Kidney (tissue), 14 donors: ENCODE data around the gene PLEKHG5. TPM values are rescaled to one million over a fixed set of nuclear protein-coding genes. Genes with fewer than 3 reads are reported as not detected.

Experiments
- DNase-seq, 5 donors: peaks; one replicate each; pipeline ENCODE4 v3.0.0-alpha.2; 2013 to 2020
- FAIRE-seq: peaks from 2 replicates; lab custom pipeline; 2012; peaks lifted over from hg19 to GRCh38; lab: Jason Lieb, UNC
- H3K27ac ChIP-seq, 2 donors: one replicate each; pipeline ENCODE4 v1.7.0; 2013; ENCODE audit warnings: low read depth in 2 of 2, low read length in 2 of 2, inconsistent platforms in 1 of 2
- H3K27me3 ChIP-seq: one replicate; pipeline ENCODE4 v1.7.1; 2013; ENCODE audit warnings: low read length, inconsistent platforms; ENCODE audit not compliant: control insufficient read depth, insufficient read depth
- H3K36me3 ChIP-seq, 3 donors: one replicate each; pipeline versions ENCODE4 v1.7.0 to v1.7.1; 2013; ENCODE audit warnings: low read length in 3 of 3, control low read depth in 1 of 3, inconsistent platforms in 1 of 3; ENCODE audit not compliant: insufficient read depth in 3 of 3, control insufficient read depth in 2 of 3
- H3K4me1 ChIP-seq, 3 donors: one replicate each; pipeline versions ENCODE4 v1.7.0 to v1.7.1; 2013; ENCODE audit warnings: low read length in 3 of 3, inconsistent platforms in 1 of 3, low read depth in 1 of 3; ENCODE audit not compliant: control insufficient read depth in 2 of 3, insufficient read depth in 2 of 3
- H3K4me3 ChIP-seq, 3 donors: one replicate each; pipeline versions ENCODE4 v1.7.0 to v1.8.1; 2013; ENCODE audit warnings: low read length in 3 of 3, control low read depth in 1 of 3, inconsistent platforms in 1 of 3
- H3K9ac ChIP-seq, 3 donors: one replicate each; pipeline versions ENCODE4 v1.7.0 to v1.7.1; 2013; ENCODE audit warnings: low read length in 3 of 3, control low read depth in 1 of 3, inconsistent platforms in 1 of 3
- H3K9me3 ChIP-seq, 3 donors: one replicate each; pipeline versions ENCODE4 v1.7.0 to v1.7.1; 2013; ENCODE audit warnings: low read length in 3 of 3, control low read depth in 1 of 3, inconsistent platforms in 1 of 3; ENCODE audit not compliant: control insufficient read depth in 2 of 3, insufficient read depth in 1 of 3
- CTCF ChIP-seq: IDR thresholded peaks from 3 replicates; pipeline ENCODE4 v1.5.1; 2012; ENCODE audit warnings: mild to moderate bottlenecking, moderate library complexity, borderline replicate concordance; ENCODE audit not compliant: insufficient read depth; ENCODE audit errors: extremely low read depth
- intact Hi-C: fragments of 100-400 bp; cut with DNase I; formaldehyde crosslinking; loops from one replicate; pipeline ENCODE4 v1.11.1; 2022
- polyA plus RNA-seq: library from polyadenylated mRNA; stranded (reverse); fragments of 350-450 nt; fragmentation: Illumina TruSeq; extraction: RNeasy Lipid Tissue Mini Kit (QIAGEN cat#74804); gene quantifications from one replicate; pipeline ENCODE4 v1.2.3, GENCODE V29; 2014; ENCODE audit warnings: low read depth, low replicate concordance; ENCODE audit not compliant: insufficient read depth
- total RNA-seq: library from RNA; stranded (reverse); fragmentation: NEBNext Ultra II Directional; extraction: Animal tissue kit (Norgen Biotek cat#: 25700); gene quantifications from one replicate; pipeline ENCODE4 v1.2.1, GENCODE V29; 2021
- donor health status: control.
- donor health status: control.
- donor health status: control.
- donor health status: control.
- donor health status: control.
- donor health status: DM: yes; HTN: yes; CAD: no.
- donor health status: Normal renal cell carcinoma (clear cell type).

Gene PLEKHG5
- total and polyA plus RNA-seq, 2 donors from 2014 or later: 4.4 to 14.0 TPM

- no peaks in the 10 kb centered on the region for H3K9me3 ChIP-seq
These were observed 14.1 kb upstream of the PLEKHG5 start for GRCh38 chr1:6505367-6506209.

GRCh38 chr1:6504887-6505286 lies 13.4 kb upstream of the PLEKHG5 start:
- intact Hi-C loops: no loop called here
- Histone ChIP-seq H3K4me3 (no peak overlapping the region), H3K27ac (no peak overlapping the region), H3K9me3 (no peaks in the 10 kb centered on the region), H3K9ac (no peak overlapping the region), H3K36me3 (no peaks in the 10 kb centered on the region), H3K27me3 (no peaks in the 10 kb centered on the region), H3K4me1 (peaks cover 0 to 11% (median 6%) of the 10 kb centered on the region in 3 donors)
- no peak for TF ChIP-seq CTCF
- FAIRE-seq: no peak
- peak in 1 of 5 donors; percentile 61 for DNase-seq

More at GRCh38 chr1:6505367-6506209, 14.1 kb upstream of the PLEKHG5 start:
- Histone ChIP-seq H3K36me3 (no peaks in the 10 kb centered on the region), H3K4me1 (peaks cover 0 to 11% (median 6%) of the 10 kb centered on the region in 3 donors), H3K4me3 (no peak overlapping the region), H3K27me3 (no peaks in the 10 kb centered on the region), H3K27ac (no peak overlapping the region), H3K9ac (no peak overlapping the region)
- DNase-seq: peak in 1 of 5 donors; percentile 65
- intact Hi-C loops: no loop called here
- no peak for FAIRE-seq
- no peak for TF ChIP-seq CTCF

GRCh38 chr1:6503884-6504602 lies 12.6 kb upstream of the PLEKHG5 start:
- no peak overlapping the region for H3K9ac ChIP-seq
- no peaks in the 10 kb centered on the region for H3K36me3 ChIP-seq
- no peak overlapping the region for H3K27ac ChIP-seq
- intact Hi-C loops: no loop called here
- H3K4me3 ChIP-seq: no peak overlapping the region
- peaks cover 0 to 11% (median 6%) of the 10 kb centered on the region in 3 donors for H3K4me1 ChIP-seq
- H3K27me3 ChIP-seq: no peaks in the 10 kb centered on the region
- peak in 1 of 5 donors; percentile 57 for DNase-seq
- no peak for FAIRE-seq
- TF ChIP-seq CTCF: no peak
- H3K9me3 ChIP-seq: no peaks in the 10 kb centered on the region
